ENCODE measurements around the gene FEV.
A peak's percentile ranks its signal among the peaks of the same experiment; 100 is the strongest.
"Not testable (repeated sequence)": the region's sequence is repeated elsewhere in the genome, so short reads cannot be mapped to it uniquely, and the experiment has no call there.

The FEV gene

GRCh38 chr2:218963601-218964000, 21.4 kb downstream of the FEV start:
- no peak for DNase-seq

GRCh38 chr2:218962859-218963492, 22.0 kb downstream of the FEV start:
- peak in 2 of 5 donors; percentile 47 to 56 for DNase-seq

GRCh38 chr2:218961651-218962570, 23.1 kb downstream of the FEV start:
- no peak for DNase-seq

- DNase-seq = no peak
These were observed 23.8 kb downstream of the FEV start for GRCh38 chr2:218961229-218961628.

- DNase-seq = no peak
These were observed 24.4 kb downstream of the FEV start for GRCh38 chr2:218960309-218961165.

GRCh38 chr2:218959761-218960308, 25.1 kb downstream of the FEV start:
- DNase-seq = no peak

- peak in 3 of 5 donors; percentile 26 to 71 (median 26) for DNase-seq
These were observed 25.7 kb downstream of the FEV start, which contains the start of gene CDK5R2 for GRCh38 chr2:218959141-218959731. TSS of gene CDK5R2 (plus strand) at chr2:218959666. CDS start at chr2:218959821, 155 bp downstream.

GRCh38 chr2:218958276-218958675, 26.7 kb downstream of the FEV start:
- no peak for DNase-seq

GRCh38 chr2:218957671-218958070, 27.3 kb downstream of the FEV start:
- DNase-seq = no peak

- DNase-seq = no peak
These were observed 28.9 kb downstream of the FEV start for GRCh38 chr2:218956039-218956438.

- DNase-seq = no peak
These were observed 30.3 kb downstream of the FEV start for GRCh38 chr2:218954541-218955300.

GRCh38 chr2:218953366-218953954, 31.5 kb downstream of the FEV start:
- DNase-seq = no peak

GRCh38 chr2:218952160-218952559, 32.8 kb downstream of the FEV start:
- DNase-seq = no peak

- no peak for DNase-seq
These were observed 38.4 kb downstream of the FEV start for GRCh38 chr2:218946621-218947020.

GRCh38 chr2:218944759-218945404, 40.1 kb downstream of the FEV start:
- no peak for DNase-seq

- DNase-seq = not testable (repeated sequence)
These were observed 53.2 kb downstream of the FEV start for GRCh38 chr2:218931751-218932150.
